A549 (cell line): ENCODE results near the gene PTGS2.

ENCODE experiments used
- CTCF ChIP-seq: fragments of >200 bp; sonication (Bioruptor Twin); formaldehyde crosslinking; IDR thresholded peaks from 3 replicates; pipeline ENCODE4 v1.5.1; 2016
- E2F6 ChIP-seq: IDR thresholded peaks from 2 replicates; pipeline ENCODE4 v1.6.1; 2012; ENCODE audit warnings: low read depth, borderline replicate concordance
- KDM5A ChIP-seq: fragments of 200-600 bp; sonication (generic); IDR thresholded peaks from 2 replicates; pipeline ENCODE4 v1.6.1; 2016; ENCODE audit warnings: antibody characterized with exemption, mild to moderate bottlenecking
- RCOR1 ChIP-seq: fragments of 150-350 bp; IDR thresholded peaks from 2 replicates; pipeline ENCODE4 v1.6.1; 2014; ENCODE audit warnings: antibody characterized with exemption, low read length, low read depth
- REST ChIP-seq: fragments of 200-600 bp; sonication (generic); IDR thresholded peaks from 2 replicates; pipeline ENCODE4 v1.6.1; 2016; ENCODE audit warnings: antibody characterized with exemption, mild to moderate bottlenecking, moderate library complexity
- ZNF302 ChIP-seq: fragments of 250-450 bp; sonication (Bioruptor Pico); IDR thresholded peaks from 2 replicates; pipeline ENCODE4 v1.9.0; 2021; ENCODE audit warnings: inconsistent platforms, mild to moderate bottlenecking, moderate library complexity

GRCh38 chr1:186648613-186649012 is 31.6 kb downstream of the PTGS2 start:
- no peak for TF ChIP-seq REST
- no peak for TF ChIP-seq ZNF302 (CRISPR knock-in tag)
- no peak for TF ChIP-seq RCOR1
- no peak for TF ChIP-seq CTCF
- TF ChIP-seq KDM5A: no peak
- TF ChIP-seq E2F6: no peak
